Measurements from ENCODE around the gene NF2.

DNA sequence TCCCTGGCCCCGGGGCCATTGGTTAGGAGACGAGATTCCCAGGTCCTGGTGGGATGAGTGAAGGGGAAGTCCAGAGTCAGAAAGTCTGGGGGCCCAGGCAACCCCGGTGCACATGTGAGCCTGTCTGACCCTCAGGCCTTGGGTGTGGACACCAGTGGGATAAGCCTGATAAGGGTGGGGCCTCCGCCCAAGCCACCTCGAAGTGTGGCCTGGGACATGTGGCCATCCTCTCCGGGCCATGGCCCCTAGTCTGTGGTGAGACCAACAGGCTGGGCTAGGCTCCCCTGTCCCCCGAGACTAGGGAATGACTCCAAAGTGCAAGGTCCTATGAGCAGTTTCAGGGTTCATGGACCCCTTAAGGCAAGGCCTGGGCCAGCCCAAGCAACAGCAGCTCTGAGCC, 122.7 kb downstream of the NF2 start:
- TF ChIP-seq GATA3 (IDR thresholded peaks at IDR 0.05; ENCODE audit: low read depth, low read length) (no peak), GATA2 (IDR thresholded peaks at IDR 0.05; ENCODE audit: low read depth, low read length) (no peak)
